Natural killer cell (primary cell): ENCODE measurements around the gene RPL23. TPM values are rescaled to one million over a fixed set of nuclear protein-coding genes. Genes with fewer than 3 reads are reported as not detected.

Source experiments
- ATAC-seq, 3 donors: fragments of 150-1000 bp in 2 of 3; fragments of 200-7000 bp in 1 of 3; cut with Tn5 transposase; 1 replicate in 1 of 3; 2 replicates in 2 of 3; pipeline ENCODE4 v1.10.0; 2021; ENCODE audit warnings: mild to moderate bottlenecking in 2 of 3, moderate library complexity in 2 of 3
- DNase-seq, 2 donors: peaks; one replicate each; pipeline versions ENCODE4 v3.0.0 to v3.0.0-alpha.2; 2013 to 2021; ENCODE audit warnings: mixed read lengths in 1 of 2
- H3K27ac ChIP-seq: one replicate; pipeline ENCODE4 v1.5.1; 2013; ENCODE audit warnings: mild to moderate bottlenecking, low read length
- H3K27me3 ChIP-seq: one replicate; pipeline ENCODE4 v1.6.1; 2013; ENCODE audit warnings: low read length; ENCODE audit not compliant: control insufficient read depth, insufficient read depth
- H3K36me3 ChIP-seq: one replicate; pipeline ENCODE4 v1.6.1; 2013; ENCODE audit warnings: low read length; ENCODE audit not compliant: control insufficient read depth, insufficient read depth
- H3K4me1 ChIP-seq: one replicate; pipeline ENCODE4 v1.6.1; 2013; ENCODE audit warnings: low read length; ENCODE audit not compliant: control insufficient read depth, insufficient read depth
- H3K4me3 ChIP-seq: one replicate; pipeline ENCODE4 v1.5.1; 2013; ENCODE audit warnings: low read length
- H3K9me3 ChIP-seq: one replicate; pipeline ENCODE4 v1.6.1; 2013; ENCODE audit warnings: low read length; ENCODE audit not compliant: control insufficient read depth, insufficient read depth
- H3K27ac Mint-ChIP-seq, 2 donors: one replicate each; pipeline ENCODE4 v1.8.0; 2022; ENCODE audit warnings: mild to moderate bottlenecking in 2 of 2, mixed read lengths in 2 of 2, moderate library complexity in 1 of 2
- H3K27me3 Mint-ChIP-seq, 2 donors: one replicate each; pipeline ENCODE4 v1.8.0; 2022; ENCODE audit warnings: low read depth in 2 of 2, mixed read lengths in 2 of 2
- H3K36me3 Mint-ChIP-seq: one replicate; pipeline ENCODE4 v1.8.0; 2022; ENCODE audit warnings: mixed read lengths
- H3K4me1 Mint-ChIP-seq, 2 donors: one replicate each; pipeline ENCODE4 v1.8.0; 2022; ENCODE audit warnings: mixed read lengths in 2 of 2
- H3K4me3 Mint-ChIP-seq: one replicate; pipeline ENCODE4 v1.8.0; 2022; ENCODE audit warnings: mild to moderate bottlenecking, moderate library complexity, mixed read lengths
- H3K9me3 Mint-ChIP-seq, 2 donors: one replicate each; pipeline ENCODE4 v1.8.0; 2022; ENCODE audit warnings: mixed read lengths in 2 of 2
- WGBS: methylation state at CpG from one replicate; pipeline ENCODE4 v1.1.7; 2013; ENCODE audit warnings: missing lambda C conversion rate; ENCODE audit not compliant: insufficient coverage; 5-methylcytosine and 5-hydroxymethylcytosine counted together
- intact Hi-C: fragments of 100-400 bp; cut with micrococcal nuclease; formaldehyde crosslinking; loops from one replicate; pipeline ENCODE4 v1.14.2; 2022
- total RNA-seq, 4 donors: library from RNA; stranded (reverse); fragments of 120-200 nt in 1 of 4; gene quantifications; one replicate each; pipeline versions ENCODE4 v1.2.3 to v1.2.4, GENCODE V29; 2013 to 2022
- TF ChIP-seq, protein P1 (sequence below): fragments of 200-600 bp; IDR thresholded peaks from one replicate; pipeline ENCODE4 v1.8.0; 2022; ENCODE audit warnings: antibody characterized with exemption

RPL23 gene
- total RNA-seq, 3 donors from 2014 or later (not counting 1 experiment from before 2014, with no cell fraction given), result 752 to 934 (median 923) TPM

DNA sequence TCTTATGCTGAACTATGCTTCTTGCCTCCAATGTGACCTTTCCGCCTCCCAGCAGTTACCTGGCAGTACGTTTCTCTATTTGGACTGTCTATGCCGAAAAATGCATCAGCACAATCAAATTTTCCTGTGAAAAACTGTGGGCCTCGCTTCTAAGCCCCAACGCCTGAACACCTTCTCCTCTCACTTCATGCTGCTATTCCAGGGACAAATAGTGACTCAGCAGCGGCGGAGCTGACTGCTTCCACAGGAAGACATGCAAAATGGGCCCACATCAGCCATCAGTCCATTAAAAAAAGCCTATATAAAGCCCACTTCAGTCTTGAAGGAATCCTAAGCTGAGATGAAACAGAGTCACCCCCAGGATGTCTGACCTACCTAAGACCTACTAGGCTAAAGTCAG, 43.7 kb downstream of the RPL23 start:
- Mint-ChIP-seq H3K27me3 (no peaks in the 10 kb centered on the region), H3K36me3 (peaks cover 8% of the 10 kb centered on the region), H3K4me3 (no peak overlapping the region), H3K27ac (no peak overlapping the region), H3K9me3 (no peaks in the 10 kb centered on the region), H3K4me1 (no peaks in the 10 kb centered on the region)
- 98% methylated on average over 7 of the region's 7 CpGs for WGBS
- ATAC-seq, result no peak
- Histone ChIP-seq H3K27ac (no peak overlapping the region), H3K9me3 (no peaks in the 10 kb centered on the region), H3K36me3 (peaks cover 60% of the 10 kb centered on the region), H3K4me1 (no peaks in the 10 kb centered on the region), H3K27me3 (no peaks in the 10 kb centered on the region), H3K4me3 (no peak overlapping the region)
- intact Hi-C loops, result no loop called here
- TF ChIP-seq, protein P1, sequence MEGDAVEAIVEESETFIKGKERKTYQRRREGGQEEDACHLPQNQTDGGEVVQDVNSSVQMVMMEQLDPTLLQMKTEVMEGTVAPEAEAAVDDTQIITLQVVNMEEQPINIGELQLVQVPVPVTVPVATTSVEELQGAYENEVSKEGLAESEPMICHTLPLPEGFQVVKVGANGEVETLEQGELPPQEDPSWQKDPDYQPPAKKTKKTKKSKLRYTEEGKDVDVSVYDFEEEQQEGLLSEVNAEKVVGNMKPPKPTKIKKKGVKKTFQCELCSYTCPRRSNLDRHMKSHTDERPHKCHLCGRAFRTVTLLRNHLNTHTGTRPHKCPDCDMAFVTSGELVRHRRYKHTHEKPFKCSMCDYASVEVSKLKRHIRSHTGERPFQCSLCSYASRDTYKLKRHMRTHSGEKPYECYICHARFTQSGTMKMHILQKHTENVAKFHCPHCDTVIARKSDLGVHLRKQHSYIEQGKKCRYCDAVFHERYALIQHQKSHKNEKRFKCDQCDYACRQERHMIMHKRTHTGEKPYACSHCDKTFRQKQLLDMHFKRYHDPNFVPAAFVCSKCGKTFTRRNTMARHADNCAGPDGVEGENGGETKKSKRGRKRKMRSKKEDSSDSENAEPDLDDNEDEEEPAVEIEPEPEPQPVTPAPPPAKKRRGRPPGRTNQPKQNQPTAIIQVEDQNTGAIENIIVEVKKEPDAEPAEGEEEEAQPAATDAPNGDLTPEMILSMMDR, result no peak
- DNase-seq, result no peak

DNA sequence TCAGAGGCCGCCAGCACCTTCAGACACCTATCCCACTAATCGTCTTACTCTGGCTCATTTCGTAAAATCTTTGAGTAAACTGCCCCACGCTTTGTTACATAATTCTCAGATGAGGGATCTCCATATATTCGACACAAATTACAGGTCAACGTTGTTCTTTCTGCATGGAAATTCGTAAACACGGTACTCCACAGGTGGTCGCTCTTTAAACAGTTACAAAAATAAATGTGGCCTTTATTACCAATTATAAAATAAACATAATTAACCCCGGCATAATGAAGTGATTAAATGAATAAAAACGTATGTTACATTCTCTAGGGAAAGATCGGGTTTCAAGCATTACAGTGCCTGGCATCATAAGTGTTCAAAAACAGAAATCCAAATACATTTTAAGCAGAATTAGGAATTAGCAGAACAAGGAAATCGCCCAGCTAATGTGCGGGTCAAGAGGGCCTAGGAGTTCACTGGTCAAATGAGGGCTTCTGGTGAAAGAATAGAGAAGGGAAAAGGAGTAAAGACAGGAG, 53.2 kb downstream of the RPL23 start:
- peak overlapping the region; percentile 65 for H3K27ac ChIP-seq
- Mint-ChIP-seq H3K27ac (peak overlapping the region; percentile 88 to 92), H3K4me3 (peak overlapping the region; percentile 89), H3K9me3 (no peaks in the 10 kb centered on the region), H3K4me1 (peaks cover 28 to 36% of the 10 kb centered on the region in 2 donors), H3K27me3 (no peaks in the 10 kb centered on the region), H3K36me3 (peaks cover 5% of the 10 kb centered on the region)
- WGBS, result 25% methylated on average over 9 of the region's 14 CpGs
- no peaks in the 10 kb centered on the region for H3K9me3 ChIP-seq
- no peak for ATAC-seq
- peak overlapping the region; percentile 91 for H3K4me3 ChIP-seq
- no peak for DNase-seq
- H3K4me1 ChIP-seq, result peaks cover 23% of the 10 kb centered on the region
- peaks cover 27% of the 10 kb centered on the region for H3K36me3 ChIP-seq
- H3K27me3 ChIP-seq, result no peaks in the 10 kb centered on the region
- intact Hi-C loops, result no loop called here
- TF ChIP-seq, protein P1, result no peak

DNA sequence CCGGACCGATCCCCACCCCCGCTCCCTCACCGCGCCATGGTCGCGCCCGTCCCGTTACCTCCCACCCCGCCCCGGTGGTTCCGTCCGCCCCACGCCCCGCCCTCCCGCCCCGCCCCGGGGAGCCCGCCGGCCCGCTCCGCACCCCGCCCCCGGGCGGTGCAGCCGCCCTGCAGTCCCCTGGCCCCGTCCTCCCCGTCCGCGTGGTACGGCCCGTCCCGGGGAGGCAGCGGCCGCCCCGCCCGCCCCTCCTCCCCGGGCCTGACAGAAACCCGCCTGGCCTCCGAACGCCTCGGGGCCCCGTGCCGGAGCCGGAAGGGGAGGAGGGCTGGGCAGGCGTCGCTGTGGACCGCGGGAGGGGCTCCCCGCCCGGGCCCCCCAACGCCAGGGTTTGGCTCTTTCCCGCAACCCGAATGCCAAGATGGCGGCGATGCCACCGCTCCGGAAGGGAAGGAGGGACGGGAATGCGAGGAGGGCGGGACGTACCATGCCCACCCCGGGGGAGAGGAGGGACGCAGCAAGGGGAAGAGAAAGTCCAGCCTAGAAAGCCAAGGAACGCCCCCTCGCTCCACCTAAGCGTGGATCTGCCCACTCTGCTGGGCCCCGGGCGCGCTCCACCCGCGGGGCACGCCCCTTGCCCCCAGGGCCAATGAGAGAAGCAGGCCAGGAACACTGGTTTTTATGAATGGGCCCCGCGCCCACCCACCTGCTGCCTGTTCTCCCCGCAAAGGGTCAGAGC, 53.9 kb downstream of the RPL23 start, which contains the start of gene PIP4K2B:
Gene PIP4K2B (minus strand): TSS at position 56 of the 736 bp plus-strand sequence. CDS start 132 bp downstream, outside the sequence.
- Mint-ChIP-seq H3K9me3 (no peaks in the 10 kb centered on the region), H3K27ac (peak within 1 kb of the TSS; percentile 88 to 92), H3K36me3 (peaks cover 5% of the 10 kb centered on the region), H3K4me1 (peaks cover 28 to 36% of the 10 kb centered on the region in 2 donors), H3K4me3 (peak within 1 kb of the TSS; percentile 91), H3K27me3 (no peaks in the 10 kb centered on the region)
- Histone ChIP-seq H3K27me3 (no peaks in the 10 kb centered on the region), H3K4me1 (peaks cover 23% of the 10 kb centered on the region), H3K9me3 (no peaks in the 10 kb centered on the region), H3K4me3 (peak within 1 kb of the TSS; percentile 91), H3K36me3 (peaks cover 24% of the 10 kb centered on the region), H3K27ac (peak within 1 kb of the TSS; percentile 68)
- DNase-seq (peak; percentile 74 to 89), ATAC-seq (peak; percentile 75 to 88 (median 78))
- TF ChIP-seq, protein P1, result no peak
- WGBS, result under 1% methylated on average over 72 of the region's 76 CpGs
- intact Hi-C loops, result no loop called here
